A549 (cell line): ENCODE data around the gene C11orf65.

Source experiments
- CEBPB ChIP-seq, 2 experiments: fragments of >200 bp in 1 of 2; sonication (Bioruptor Twin) in 1 of 2; formaldehyde crosslinking in 1 of 2; IDR thresholded peaks; 2 replicates each; pipeline ENCODE4 v1.6.1; 2012 to 2016
- CHD2 ChIP-seq: fragments of 150-350 bp; IDR thresholded peaks from 2 replicates; pipeline ENCODE4 v1.6.1; 2014; ENCODE audit warnings: low read length; ENCODE audit not compliant: partially characterized antibody
- EP300 ChIP-seq, 2 experiments: fragments of >200 bp; sonication (Bioruptor Twin); formaldehyde crosslinking; IDR thresholded peaks; 2 replicates in 1 of 2; 3 replicates in 1 of 2; pipeline ENCODE4 v1.6.1; 2016 to 2017
- POLR2A ChIP-seq: IDR thresholded peaks from 2 replicates; pipeline ENCODE4 v1.6.1; 2012; ENCODE audit warnings: mild to moderate bottlenecking, low read length
- RAD21 ChIP-seq, 2 experiments: fragments of >200 bp in 1 of 2; sonication (Bioruptor Twin) in 1 of 2; formaldehyde crosslinking in 1 of 2; IDR thresholded peaks in 1 of 2; conservative IDR thresholded peaks in 1 of 2; 2 replicates in 1 of 2; 3 replicates in 1 of 2; pipeline ENCODE4 v1.6.1; 2012 to 2018; ENCODE audit warnings: inconsistent platforms in 1 of 2
- RCOR1 ChIP-seq: fragments of 150-350 bp; IDR thresholded peaks from 2 replicates; pipeline ENCODE4 v1.6.1; 2014; ENCODE audit warnings: antibody characterized with exemption, low read length, low read depth
- TF ChIP-seq, protein P1 (sequence below): fragments of 250-450 bp; sonication (Bioruptor Pico); IDR thresholded peaks from 2 replicates; pipeline ENCODE4 v1.5.0; 2021; ENCODE audit warnings: mild to moderate bottlenecking, moderate library complexity, borderline replicate concordance
- TF ChIP-seq, protein P2 (sequence below): fragments of >200 bp; sonication (Bioruptor Twin); formaldehyde crosslinking; IDR thresholded peaks from 3 replicates; pipeline ENCODE4 v1.5.1; 2016
- TF ChIP-seq, protein P3 (sequence below): IDR thresholded peaks from 2 replicates; pipeline ENCODE4 v1.6.1; 2012; ENCODE audit warnings: low read depth, borderline replicate concordance
- TF ChIP-seq, protein P4 (sequence below): fragments of 200-600 bp; sonication (generic); IDR thresholded peaks from 2 replicates; pipeline ENCODE4 v1.6.1; 2016; ENCODE audit warnings: antibody characterized with exemption, mild to moderate bottlenecking, moderate library complexity
- TF ChIP-seq, protein P5 (sequence below): fragments of 150-350 bp; IDR thresholded peaks from 2 replicates; pipeline ENCODE4 v1.6.1; 2014; ENCODE audit warnings: low read depth, mild to moderate bottlenecking, low read length

DNA sequence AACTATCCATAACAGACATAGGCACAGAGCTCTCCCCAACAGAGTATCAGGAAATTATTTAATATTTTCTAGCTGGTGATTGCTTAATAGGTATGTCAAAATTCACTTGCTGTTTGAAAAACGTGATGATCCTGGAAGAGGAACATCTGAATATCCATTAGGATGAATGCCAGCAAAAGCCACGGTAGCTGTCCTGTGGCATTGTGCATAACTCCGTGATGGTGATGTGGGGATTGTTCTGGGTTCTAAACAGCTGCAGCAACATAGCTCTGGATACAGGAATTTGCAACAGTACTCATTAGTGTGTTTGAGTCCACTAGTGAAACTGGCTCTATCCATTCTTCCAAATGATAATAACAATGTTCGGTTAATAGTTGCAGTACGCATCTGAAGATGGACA is 78.8 kb downstream of the C11orf65 start:
- no peak for TF ChIP-seq RCOR1
- TF ChIP-seq EP300 (IDR thresholded peaks at IDR 0.05) = no peak
- TF ChIP-seq CEBPB (IDR thresholded peaks at IDR 0.05) = no peak
- no peak for TF ChIP-seq POLR2A
- TF ChIP-seq, protein P1, sequence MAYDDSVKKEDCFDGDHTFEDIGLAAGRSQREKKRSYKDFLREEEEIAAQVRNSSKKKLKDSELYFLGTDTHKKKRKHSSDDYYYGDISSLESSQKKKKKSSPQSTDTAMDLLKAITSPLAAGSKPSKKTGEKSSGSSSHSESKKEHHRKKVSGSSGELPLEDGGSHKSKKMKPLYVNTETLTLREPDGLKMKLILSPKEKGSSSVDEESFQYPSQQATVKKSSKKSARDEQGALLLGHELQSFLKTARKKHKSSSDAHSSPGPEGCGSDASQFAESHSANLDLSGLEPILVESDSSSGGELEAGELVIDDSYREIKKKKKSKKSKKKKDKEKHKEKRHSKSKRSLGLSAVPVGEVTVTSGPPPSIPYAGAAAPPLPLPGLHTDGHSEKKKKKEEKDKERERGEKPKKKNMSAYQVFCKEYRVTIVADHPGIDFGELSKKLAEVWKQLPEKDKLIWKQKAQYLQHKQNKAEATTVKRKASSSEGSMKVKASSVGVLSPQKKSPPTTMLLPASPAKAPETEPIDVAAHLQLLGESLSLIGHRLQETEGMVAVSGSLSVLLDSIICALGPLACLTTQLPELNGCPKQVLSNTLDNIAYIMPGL (CRISPR knock-in tag) = no peak
- no peak for TF ChIP-seq RAD21 (conservative IDR thresholded peaks at IDR 0.05 in 1 of 2, IDR thresholded peaks at IDR 0.05 in 1 of 2)
- TF ChIP-seq, protein P2, sequence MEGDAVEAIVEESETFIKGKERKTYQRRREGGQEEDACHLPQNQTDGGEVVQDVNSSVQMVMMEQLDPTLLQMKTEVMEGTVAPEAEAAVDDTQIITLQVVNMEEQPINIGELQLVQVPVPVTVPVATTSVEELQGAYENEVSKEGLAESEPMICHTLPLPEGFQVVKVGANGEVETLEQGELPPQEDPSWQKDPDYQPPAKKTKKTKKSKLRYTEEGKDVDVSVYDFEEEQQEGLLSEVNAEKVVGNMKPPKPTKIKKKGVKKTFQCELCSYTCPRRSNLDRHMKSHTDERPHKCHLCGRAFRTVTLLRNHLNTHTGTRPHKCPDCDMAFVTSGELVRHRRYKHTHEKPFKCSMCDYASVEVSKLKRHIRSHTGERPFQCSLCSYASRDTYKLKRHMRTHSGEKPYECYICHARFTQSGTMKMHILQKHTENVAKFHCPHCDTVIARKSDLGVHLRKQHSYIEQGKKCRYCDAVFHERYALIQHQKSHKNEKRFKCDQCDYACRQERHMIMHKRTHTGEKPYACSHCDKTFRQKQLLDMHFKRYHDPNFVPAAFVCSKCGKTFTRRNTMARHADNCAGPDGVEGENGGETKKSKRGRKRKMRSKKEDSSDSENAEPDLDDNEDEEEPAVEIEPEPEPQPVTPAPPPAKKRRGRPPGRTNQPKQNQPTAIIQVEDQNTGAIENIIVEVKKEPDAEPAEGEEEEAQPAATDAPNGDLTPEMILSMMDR = no peak
- TF ChIP-seq CHD2 = no peak
- TF ChIP-seq, protein P3, sequence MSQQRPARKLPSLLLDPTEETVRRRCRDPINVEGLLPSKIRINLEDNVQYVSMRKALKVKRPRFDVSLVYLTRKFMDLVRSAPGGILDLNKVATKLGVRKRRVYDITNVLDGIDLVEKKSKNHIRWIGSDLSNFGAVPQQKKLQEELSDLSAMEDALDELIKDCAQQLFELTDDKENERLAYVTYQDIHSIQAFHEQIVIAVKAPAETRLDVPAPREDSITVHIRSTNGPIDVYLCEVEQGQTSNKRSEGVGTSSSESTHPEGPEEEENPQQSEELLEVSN = no peak
- TF ChIP-seq, protein P4, sequence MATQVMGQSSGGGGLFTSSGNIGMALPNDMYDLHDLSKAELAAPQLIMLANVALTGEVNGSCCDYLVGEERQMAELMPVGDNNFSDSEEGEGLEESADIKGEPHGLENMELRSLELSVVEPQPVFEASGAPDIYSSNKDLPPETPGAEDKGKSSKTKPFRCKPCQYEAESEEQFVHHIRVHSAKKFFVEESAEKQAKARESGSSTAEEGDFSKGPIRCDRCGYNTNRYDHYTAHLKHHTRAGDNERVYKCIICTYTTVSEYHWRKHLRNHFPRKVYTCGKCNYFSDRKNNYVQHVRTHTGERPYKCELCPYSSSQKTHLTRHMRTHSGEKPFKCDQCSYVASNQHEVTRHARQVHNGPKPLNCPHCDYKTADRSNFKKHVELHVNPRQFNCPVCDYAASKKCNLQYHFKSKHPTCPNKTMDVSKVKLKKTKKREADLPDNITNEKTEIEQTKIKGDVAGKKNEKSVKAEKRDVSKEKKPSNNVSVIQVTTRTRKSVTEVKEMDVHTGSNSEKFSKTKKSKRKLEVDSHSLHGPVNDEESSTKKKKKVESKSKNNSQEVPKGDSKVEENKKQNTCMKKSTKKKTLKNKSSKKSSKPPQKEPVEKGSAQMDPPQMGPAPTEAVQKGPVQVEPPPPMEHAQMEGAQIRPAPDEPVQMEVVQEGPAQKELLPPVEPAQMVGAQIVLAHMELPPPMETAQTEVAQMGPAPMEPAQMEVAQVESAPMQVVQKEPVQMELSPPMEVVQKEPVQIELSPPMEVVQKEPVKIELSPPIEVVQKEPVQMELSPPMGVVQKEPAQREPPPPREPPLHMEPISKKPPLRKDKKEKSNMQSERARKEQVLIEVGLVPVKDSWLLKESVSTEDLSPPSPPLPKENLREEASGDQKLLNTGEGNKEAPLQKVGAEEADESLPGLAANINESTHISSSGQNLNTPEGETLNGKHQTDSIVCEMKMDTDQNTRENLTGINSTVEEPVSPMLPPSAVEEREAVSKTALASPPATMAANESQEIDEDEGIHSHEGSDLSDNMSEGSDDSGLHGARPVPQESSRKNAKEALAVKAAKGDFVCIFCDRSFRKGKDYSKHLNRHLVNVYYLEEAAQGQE = no peak
- TF ChIP-seq, protein P5, sequence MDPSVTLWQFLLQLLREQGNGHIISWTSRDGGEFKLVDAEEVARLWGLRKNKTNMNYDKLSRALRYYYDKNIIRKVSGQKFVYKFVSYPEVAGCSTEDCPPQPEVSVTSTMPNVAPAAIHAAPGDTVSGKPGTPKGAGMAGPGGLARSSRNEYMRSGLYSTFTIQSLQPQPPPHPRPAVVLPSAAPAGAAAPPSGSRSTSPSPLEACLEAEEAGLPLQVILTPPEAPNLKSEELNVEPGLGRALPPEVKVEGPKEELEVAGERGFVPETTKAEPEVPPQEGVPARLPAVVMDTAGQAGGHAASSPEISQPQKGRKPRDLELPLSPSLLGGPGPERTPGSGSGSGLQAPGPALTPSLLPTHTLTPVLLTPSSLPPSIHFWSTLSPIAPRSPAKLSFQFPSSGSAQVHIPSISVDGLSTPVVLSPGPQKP = no peak
